Natural killer cell (primary cell): Measurements from ENCODE around the gene APPL2. TPM values are rescaled to one million over a fixed set of nuclear protein-coding genes. Genes with fewer than 3 reads are reported as not detected.
A peak's percentile ranks its signal among the peaks of the same experiment; 100 is the strongest.

ENCODE experiments used
- ATAC-seq, 3 donors: fragments of 150-1000 bp in 2 of 3; fragments of 200-7000 bp in 1 of 3; cut with Tn5 transposase; 1 replicate in 1 of 3; 2 replicates in 2 of 3; pipeline ENCODE4 v1.10.0; 2021; ENCODE audit warnings: mild to moderate bottlenecking in 2 of 3, moderate library complexity in 2 of 3
- DNase-seq, 2 donors: peaks; one replicate each; pipeline versions ENCODE4 v3.0.0 to v3.0.0-alpha.2; 2013 to 2021; ENCODE audit warnings: mixed read lengths in 1 of 2
- H3K27ac ChIP-seq: one replicate; pipeline ENCODE4 v1.5.1; 2013; ENCODE audit warnings: mild to moderate bottlenecking, low read length
- H3K27me3 ChIP-seq: one replicate; pipeline ENCODE4 v1.6.1; 2013; ENCODE audit warnings: low read length; ENCODE audit not compliant: control insufficient read depth, insufficient read depth
- H3K36me3 ChIP-seq: one replicate; pipeline ENCODE4 v1.6.1; 2013; ENCODE audit warnings: low read length; ENCODE audit not compliant: control insufficient read depth, insufficient read depth
- H3K4me1 ChIP-seq: one replicate; pipeline ENCODE4 v1.6.1; 2013; ENCODE audit warnings: low read length; ENCODE audit not compliant: control insufficient read depth, insufficient read depth
- H3K4me3 ChIP-seq: one replicate; pipeline ENCODE4 v1.5.1; 2013; ENCODE audit warnings: low read length
- H3K9me3 ChIP-seq: one replicate; pipeline ENCODE4 v1.6.1; 2013; ENCODE audit warnings: low read length; ENCODE audit not compliant: control insufficient read depth, insufficient read depth
- H3K27ac Mint-ChIP-seq, 2 donors: one replicate each; pipeline ENCODE4 v1.8.0; 2022; ENCODE audit warnings: mild to moderate bottlenecking in 2 of 2, mixed read lengths in 2 of 2, moderate library complexity in 1 of 2
- H3K27me3 Mint-ChIP-seq, 2 donors: one replicate each; pipeline ENCODE4 v1.8.0; 2022; ENCODE audit warnings: low read depth in 2 of 2, mixed read lengths in 2 of 2
- H3K36me3 Mint-ChIP-seq: one replicate; pipeline ENCODE4 v1.8.0; 2022; ENCODE audit warnings: mixed read lengths
- H3K4me1 Mint-ChIP-seq, 2 donors: one replicate each; pipeline ENCODE4 v1.8.0; 2022; ENCODE audit warnings: mixed read lengths in 2 of 2
- H3K4me3 Mint-ChIP-seq: one replicate; pipeline ENCODE4 v1.8.0; 2022; ENCODE audit warnings: mild to moderate bottlenecking, moderate library complexity, mixed read lengths
- H3K9me3 Mint-ChIP-seq, 2 donors: one replicate each; pipeline ENCODE4 v1.8.0; 2022; ENCODE audit warnings: mixed read lengths in 2 of 2
- CTCF ChIP-seq: fragments of 200-600 bp; IDR thresholded peaks from one replicate; pipeline ENCODE4 v1.8.0; 2022; ENCODE audit warnings: antibody characterized with exemption
- WGBS: methylation state at CpG from one replicate; pipeline ENCODE4 v1.1.7; 2013; ENCODE audit warnings: missing lambda C conversion rate; ENCODE audit not compliant: insufficient coverage; 5-methylcytosine and 5-hydroxymethylcytosine counted together
- intact Hi-C: fragments of 100-400 bp; cut with micrococcal nuclease; formaldehyde crosslinking; loops from one replicate; pipeline ENCODE4 v1.14.2; 2022
- total RNA-seq, 4 donors: library from RNA; stranded (reverse); fragments of 120-200 nt in 1 of 4; gene quantifications; one replicate each; pipeline versions ENCODE4 v1.2.3 to v1.2.4, GENCODE V29; 2013 to 2022

APPL2 gene
- total RNA-seq, 3 donors from 2014 or later (not counting 1 experiment from before 2014, with no cell fraction given): 56.0 to 65.9 (median 64.2) TPM

GRCh38 chr12:105170139-105170538, 65.8 kb downstream of the APPL2 start:
- Mint-ChIP-seq H3K27me3 (no peaks in the 10 kb centered on the region), H3K4me3 (no peak overlapping the region), H3K36me3 (peaks cover 17% of the 10 kb centered on the region), H3K9me3 (no peaks in the 10 kb centered on the region), H3K27ac (peak overlapping the region; percentile 27 to 39), H3K4me1 (no peaks in the 10 kb centered on the region)
- H3K4me3 ChIP-seq: no peak overlapping the region
- no peaks in the 10 kb centered on the region for H3K4me1 ChIP-seq
- no peaks in the 10 kb centered on the region for H3K9me3 ChIP-seq
- intact Hi-C loops: no loop called here
- ATAC-seq: no peak
- WGBS: 100% methylated on average over 1 of the region's 3 CpGs
- no peaks in the 10 kb centered on the region for H3K27me3 ChIP-seq
- no peak for TF ChIP-seq CTCF
- H3K36me3 ChIP-seq: peaks cover 54% of the 10 kb centered on the region
- H3K27ac ChIP-seq: no peak overlapping the region
- DNase-seq: no peak

GRCh38 chr12:105168006-105168405, 68.0 kb downstream of the APPL2 start:
- Mint-ChIP-seq H3K9me3 (no peaks in the 10 kb centered on the region), H3K4me3 (no peak overlapping the region), H3K36me3 (peaks cover 25% of the 10 kb centered on the region), H3K27ac (no peak overlapping the region), H3K27me3 (no peaks in the 10 kb centered on the region), H3K4me1 (no peaks in the 10 kb centered on the region)
- DNase-seq: no peak
- H3K9me3 ChIP-seq: no peaks in the 10 kb centered on the region
- no peaks in the 10 kb centered on the region for H3K4me1 ChIP-seq
- intact Hi-C loops: no loop called here
- TF ChIP-seq CTCF: no peak
- peaks cover 57% of the 10 kb centered on the region for H3K36me3 ChIP-seq
- no peaks in the 10 kb centered on the region for H3K27me3 ChIP-seq
- no peak overlapping the region for H3K27ac ChIP-seq
- ATAC-seq: no peak
- H3K4me3 ChIP-seq: no peak overlapping the region

GRCh38 chr12:105167346-105167745, 68.6 kb downstream of the APPL2 start:
- peaks cover 25% of the 10 kb centered on the region for H3K36me3 Mint-ChIP-seq
- no peaks in the 10 kb centered on the region for H3K27me3 Mint-ChIP-seq
- no peak overlapping the region for H3K4me3 ChIP-seq
- H3K27me3 ChIP-seq: no peaks in the 10 kb centered on the region
- peaks cover 58% of the 10 kb centered on the region for H3K36me3 ChIP-seq
- intact Hi-C loops: no loop called here
- no peak overlapping the region for H3K4me3 Mint-ChIP-seq
- no peaks in the 10 kb centered on the region for H3K4me1 ChIP-seq
- DNase-seq (no peak), ATAC-seq (no peak)
- no peaks in the 10 kb centered on the region for H3K4me1 Mint-ChIP-seq
- H3K9me3 ChIP-seq: no peaks in the 10 kb centered on the region
- H3K27ac ChIP-seq: no peak overlapping the region
- no peak for TF ChIP-seq CTCF
- H3K27ac Mint-ChIP-seq: no peak overlapping the region
- H3K9me3 Mint-ChIP-seq: no peaks in the 10 kb centered on the region

GRCh38 chr12:105166736-105167135, 69.2 kb downstream of the APPL2 start:
- H3K27ac ChIP-seq: no peak overlapping the region
- intact Hi-C loops: no loop called here
- H3K36me3 ChIP-seq: peaks cover 64% of the 10 kb centered on the region
- H3K9me3 ChIP-seq: no peaks in the 10 kb centered on the region
- H3K4me1 ChIP-seq: no peaks in the 10 kb centered on the region
- H3K4me3 ChIP-seq: no peak overlapping the region
- no peak for DNase-seq
- no peak for TF ChIP-seq CTCF
- Mint-ChIP-seq H3K4me3 (no peak overlapping the region), H3K36me3 (peaks cover 25% of the 10 kb centered on the region), H3K9me3 (no peaks in the 10 kb centered on the region), H3K4me1 (no peaks in the 10 kb centered on the region), H3K27ac (no peak overlapping the region), H3K27me3 (no peaks in the 10 kb centered on the region)
- H3K27me3 ChIP-seq: no peaks in the 10 kb centered on the region
- ATAC-seq: no peak
- 88% methylated on average over 1 of the region's 1 CpG for WGBS
